Ectodermal cell (in vitro differentiated cells): Measurements from ENCODE around the gene GJB4.
"Not testable (repeated sequence)": the region's sequence is repeated elsewhere in the genome, so short reads cannot be mapped to it uniquely, and the experiment has no call there.

ENCODE experiments used
- H3K27ac ChIP-seq: 2 replicates; pipeline ENCODE4 v1.7.0; 2013; ENCODE audit warnings: mild to moderate bottlenecking, low read depth, low read length; ENCODE audit not compliant: insufficient read depth, poor library complexity, severe bottlenecking
- H3K27me3 ChIP-seq: 2 replicates; pipeline ENCODE4 v1.7.0; 2013; ENCODE audit warnings: mild to moderate bottlenecking, low read length; ENCODE audit not compliant: insufficient read depth, control insufficient read depth, poor library complexity, severe bottlenecking
- H3K36me3 ChIP-seq: one replicate; pipeline ENCODE4 v1.7.0; 2013; ENCODE audit warnings: low read length; ENCODE audit not compliant: control insufficient read depth, insufficient read depth
- H3K4me1 ChIP-seq: one replicate; pipeline ENCODE4 v1.7.0; 2013; ENCODE audit warnings: low read length; ENCODE audit not compliant: control insufficient read depth, insufficient read depth
- H3K4me3 ChIP-seq: 2 replicates; pipeline ENCODE4 v1.7.0; 2013; ENCODE audit warnings: low read depth, low read length, control low read depth; ENCODE audit not compliant: insufficient read depth
- H3K9me3 ChIP-seq: 2 replicates; pipeline ENCODE4 v1.7.0; 2013; ENCODE audit warnings: mild to moderate bottlenecking, low read length, moderate library complexity; ENCODE audit not compliant: control insufficient read depth
- WGBS, 2 experiments: methylation state at CpG; one replicate each; pipeline ENCODE4 v1.1.7; 2013; ENCODE audit warnings: missing lambda C conversion rate in 2 of 2; 5-methylcytosine and 5-hydroxymethylcytosine counted together

Gene GJB4

DNA sequence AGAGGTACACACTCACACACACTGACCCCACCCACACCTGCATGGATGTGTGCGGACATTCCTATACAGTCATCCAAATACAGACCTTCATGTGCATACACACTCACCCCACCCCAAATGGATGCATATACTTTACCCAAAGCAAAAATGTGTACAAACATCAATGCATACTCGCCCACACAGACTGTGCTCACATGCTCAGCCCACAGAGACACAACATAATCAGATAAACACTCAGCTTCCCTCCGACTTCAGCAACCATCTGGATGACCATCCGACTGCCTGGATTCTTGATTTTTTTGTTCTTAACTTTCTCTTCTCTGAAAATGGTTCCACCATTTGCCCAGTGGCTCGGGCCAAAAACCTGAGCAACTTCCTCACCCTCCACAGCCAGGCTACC is 29.1 kb upstream of the GJB4 start:
- H3K27ac ChIP-seq, result no peak overlapping the region
- no peaks in the 10 kb centered on the region for H3K36me3 ChIP-seq
- WGBS, 2 experiments, result 92 to 93% methylated on average over 5 of the region's 5 CpGs
- H3K9me3 ChIP-seq, result no peaks in the 10 kb centered on the region
- H3K4me1 ChIP-seq, result no peaks in the 10 kb centered on the region
- H3K4me3 ChIP-seq, result no peak overlapping the region
- no peaks in the 10 kb centered on the region for H3K27me3 ChIP-seq

DNA sequence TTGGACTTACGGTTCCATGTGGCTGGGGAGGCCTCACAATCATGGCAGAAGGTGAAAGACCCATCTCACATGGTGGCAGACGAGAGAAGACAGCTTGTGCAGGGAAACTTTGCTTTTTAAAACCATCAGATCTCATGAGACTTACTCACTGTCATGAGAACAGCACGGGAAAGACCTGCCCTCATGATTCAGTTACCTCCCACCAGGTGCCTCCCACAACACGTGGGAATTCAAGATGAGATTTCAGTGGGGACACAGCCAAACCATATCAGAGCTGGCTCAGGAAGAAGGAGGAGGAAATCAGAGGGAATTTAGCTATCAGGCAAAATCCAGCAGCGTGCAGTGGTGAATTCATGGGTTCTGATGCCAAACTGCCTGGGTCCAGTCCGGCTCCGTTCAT is 26.7 kb upstream of the GJB4 start:
- 85 to 87% methylated on average over 7 of the region's 7 CpGs for WGBS, 2 experiments
- H3K27ac ChIP-seq, H3K4me3 ChIP-seq, H3K4me1 ChIP-seq, H3K36me3 ChIP-seq, H3K9me3 ChIP-seq, H3K27me3 ChIP-seq: not testable (repeated sequence)

DNA sequence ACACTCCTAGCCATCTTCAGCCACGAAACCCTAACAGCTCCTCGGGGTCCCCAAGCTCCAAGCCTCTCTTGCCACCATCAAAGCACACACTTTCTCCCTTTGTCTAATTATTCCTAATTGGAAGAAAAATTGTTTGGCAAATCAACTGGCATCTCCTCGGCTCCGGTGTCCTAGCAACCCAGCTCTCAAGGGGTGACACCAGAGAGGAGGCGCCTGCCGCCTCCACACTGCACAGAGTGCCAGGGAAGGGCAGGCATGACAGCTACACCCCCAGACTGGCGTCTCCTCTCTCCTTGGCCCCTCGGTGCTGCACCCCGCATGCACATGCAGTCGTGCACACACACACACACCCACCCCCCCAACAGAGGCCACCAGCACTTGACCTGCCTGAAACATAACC is 22.8 kb upstream of the GJB4 start:
- no peaks in the 10 kb centered on the region for H3K27me3 ChIP-seq
- no peaks in the 10 kb centered on the region for H3K9me3 ChIP-seq
- peaks cover 6% of the 10 kb centered on the region for H3K4me1 ChIP-seq
- no peak overlapping the region for H3K4me3 ChIP-seq
- no peak overlapping the region for H3K27ac ChIP-seq
- WGBS, 2 experiments, result 92 to 95% methylated on average over 10 of the region's 10 CpGs
- no peaks in the 10 kb centered on the region for H3K36me3 ChIP-seq

DNA sequence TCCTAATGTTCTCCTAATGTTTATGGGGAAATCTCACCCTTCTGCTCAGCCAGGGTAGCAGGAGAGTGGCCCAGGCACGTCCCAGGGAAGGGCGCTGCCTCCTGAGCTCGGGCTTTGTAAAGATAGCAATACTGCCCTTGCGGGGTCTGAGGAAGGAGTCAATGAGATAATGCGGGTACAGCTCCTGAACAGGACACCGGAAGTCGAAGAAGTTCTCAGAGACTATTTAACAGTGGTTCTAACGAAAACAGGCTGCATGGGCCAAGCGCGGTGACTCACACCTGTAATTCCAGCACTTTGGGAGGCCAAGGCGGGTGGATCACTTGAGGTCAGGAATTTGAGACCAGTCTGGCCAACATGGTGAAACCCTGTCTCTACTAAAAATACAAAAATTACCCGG is 22.3 kb upstream of the GJB4 start:
- H3K9me3 ChIP-seq, H3K27me3 ChIP-seq, H3K27ac ChIP-seq, H3K4me3 ChIP-seq, H3K4me1 ChIP-seq, H3K36me3 ChIP-seq: not testable (repeated sequence)
- 92 to 93% methylated on average over 12 of the region's 12 CpGs for WGBS, 2 experiments

DNA sequence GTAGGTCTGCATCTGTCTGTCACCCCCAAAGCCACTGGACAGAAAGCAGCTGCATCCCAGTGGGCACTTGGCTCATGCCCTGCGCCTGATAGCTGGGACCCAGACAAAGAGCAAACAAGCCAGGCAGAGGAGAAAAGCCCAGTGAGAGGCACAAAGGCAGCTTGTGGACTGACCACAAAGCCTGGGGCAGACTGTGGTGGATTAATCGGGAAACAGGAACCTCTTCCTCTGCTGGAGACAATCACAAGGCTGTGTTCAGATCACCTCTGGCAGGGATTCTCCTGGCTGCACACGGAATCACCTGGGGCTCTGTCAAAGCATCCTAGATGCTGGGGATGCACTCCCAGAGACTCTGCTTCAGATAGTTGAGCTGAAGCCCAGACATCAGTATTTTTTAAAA is 19.9 kb upstream of the GJB4 start:
- Histone ChIP-seq H3K27me3 (peaks cover 6% of the 10 kb centered on the region), H3K4me1 (peaks cover 6% of the 10 kb centered on the region), H3K9me3 (no peaks in the 10 kb centered on the region), H3K27ac (no peak overlapping the region), H3K36me3 (no peaks in the 10 kb centered on the region), H3K4me3 (no peak overlapping the region)
- 39 to 53% methylated on average over 3 of the region's 3 CpGs for WGBS, 2 experiments

DNA sequence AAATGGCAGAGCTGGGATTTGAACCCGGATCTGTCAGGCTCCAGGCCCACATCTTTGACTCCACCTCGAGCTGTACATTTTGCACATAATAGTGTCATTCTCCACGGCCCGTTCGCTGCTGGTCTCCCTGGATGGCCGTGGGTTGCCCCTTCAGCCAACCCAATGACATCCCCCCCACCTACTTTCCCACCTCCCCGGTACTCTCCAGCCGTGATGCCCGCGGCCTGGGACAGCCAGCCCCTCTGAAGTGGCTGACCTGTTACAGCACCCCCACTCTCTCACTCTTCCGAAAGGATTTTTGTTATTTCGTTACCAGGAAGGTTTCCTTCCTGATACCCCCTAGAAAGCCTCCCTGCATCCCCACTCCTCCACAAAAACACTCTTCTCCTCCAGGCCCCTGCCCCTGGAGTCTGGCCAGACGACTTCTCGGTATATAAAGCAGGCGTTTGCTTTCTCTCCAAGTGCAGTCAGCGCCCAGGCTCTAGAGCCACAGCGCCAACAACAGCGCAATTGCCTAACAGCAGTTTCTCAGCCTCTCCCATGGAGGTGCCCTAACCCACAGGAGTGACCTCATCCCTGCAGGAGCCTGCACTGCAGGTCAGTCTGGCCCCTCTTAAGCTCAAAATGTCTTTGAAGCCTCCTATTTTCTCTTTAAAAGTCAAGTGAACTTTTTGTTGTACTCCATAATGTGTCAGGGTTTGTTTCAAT is 19.2 kb upstream of the GJB4 start:
- Histone ChIP-seq H3K4me3 (no peak overlapping the region), H3K36me3 (no peaks in the 10 kb centered on the region), H3K27me3 (peaks cover 6% of the 10 kb centered on the region), H3K27ac (no peak overlapping the region), H3K9me3 (no peaks in the 10 kb centered on the region), H3K4me1 (peaks cover 6% of the 10 kb centered on the region)
- 51 to 52% methylated on average over 18 of the region's 18 CpGs for WGBS, 2 experiments

DNA sequence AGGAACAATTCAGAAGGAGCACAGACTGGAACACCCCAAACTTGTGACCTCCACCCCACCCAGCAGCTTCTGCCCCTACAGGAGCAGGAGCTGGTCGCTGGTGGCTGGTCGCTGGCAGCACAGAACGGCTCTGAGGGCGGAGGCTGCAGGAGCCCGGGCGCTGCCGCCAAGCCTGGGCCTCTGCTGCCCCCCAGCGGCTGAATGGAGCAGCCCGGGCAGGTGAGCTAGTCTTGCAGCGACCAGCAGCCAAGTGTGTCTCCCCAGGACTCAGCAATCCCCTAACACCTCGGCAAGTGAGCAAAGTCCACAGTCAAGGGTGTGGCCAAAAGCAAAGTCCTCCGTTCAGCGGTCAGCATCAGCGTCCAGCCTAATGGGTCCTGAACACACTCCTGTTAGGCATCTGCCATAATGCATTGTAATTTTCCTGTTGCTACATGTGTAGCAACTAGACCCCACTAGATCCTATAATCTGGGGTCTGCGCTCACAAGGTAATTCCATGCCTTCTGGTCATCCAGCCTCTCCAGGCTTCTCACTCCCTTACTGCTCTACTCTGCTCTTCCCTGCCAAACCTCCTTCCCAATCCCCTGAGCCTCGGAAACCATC is 16.8 kb upstream of the GJB4 start:
- Histone ChIP-seq H3K27me3 (peaks cover 6% of the 10 kb centered on the region), H3K4me1 (peaks cover 6% of the 10 kb centered on the region), H3K36me3 (no peaks in the 10 kb centered on the region), H3K27ac (no peak overlapping the region), H3K9me3 (no peaks in the 10 kb centered on the region), H3K4me3 (no peak overlapping the region)
- WGBS, 2 experiments, result 15% methylated on average over 16 of the region's 16 CpGs

DNA sequence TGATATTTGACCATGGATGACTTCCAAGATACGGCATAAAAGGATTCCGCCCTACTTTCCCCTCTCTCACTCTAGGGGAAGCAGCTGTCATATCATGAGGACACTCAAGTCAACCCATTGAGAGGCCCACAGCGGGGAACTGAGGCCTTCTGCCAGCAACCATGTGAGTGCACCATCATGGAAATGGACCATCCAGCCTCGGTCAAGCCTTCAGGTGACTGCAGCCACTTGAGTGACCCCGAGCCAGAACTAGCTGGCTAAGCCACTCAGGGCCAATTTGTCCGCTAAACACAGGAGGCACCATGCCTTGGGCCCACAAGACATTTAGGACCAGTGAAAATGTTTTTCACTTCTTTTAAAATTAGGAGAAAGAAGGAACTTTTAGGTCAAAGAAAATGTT is 15.8 kb upstream of the GJB4 start:
- Histone ChIP-seq H3K36me3 (no peaks in the 10 kb centered on the region), H3K27me3 (peaks cover 6% of the 10 kb centered on the region), H3K4me3 (no peak overlapping the region), H3K27ac (no peak overlapping the region), H3K9me3 (no peaks in the 10 kb centered on the region), H3K4me1 (peaks cover 6% of the 10 kb centered on the region)
- WGBS, 2 experiments, result 92 to 93% methylated on average over 6 of the region's 6 CpGs

DNA sequence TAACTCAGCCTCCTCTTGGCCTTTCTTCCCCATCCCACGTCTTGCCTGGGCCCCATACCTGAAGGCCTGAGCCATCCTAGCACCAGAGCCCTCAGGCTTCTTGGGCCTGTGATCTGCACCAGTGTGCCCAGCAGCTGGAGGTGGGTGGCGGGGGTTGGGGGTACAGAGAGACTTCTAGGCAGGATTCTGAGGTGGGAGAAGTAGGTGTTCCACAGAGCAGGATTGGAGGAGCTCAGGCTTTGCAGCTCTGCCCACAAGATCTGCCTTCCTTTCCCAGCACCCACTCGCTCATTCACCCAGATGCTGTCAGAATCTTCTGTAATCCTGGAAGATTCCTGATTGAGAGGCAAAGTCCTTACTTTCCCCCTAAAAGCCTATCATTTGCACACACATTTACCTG is 14.7 kb upstream of the GJB4 start:
- no peaks in the 10 kb centered on the region for H3K9me3 ChIP-seq
- H3K4me1 ChIP-seq, result peaks cover 6% of the 10 kb centered on the region
- H3K36me3 ChIP-seq, result no peaks in the 10 kb centered on the region
- H3K27me3 ChIP-seq, result peaks cover 6% of the 10 kb centered on the region
- no peak overlapping the region for H3K4me3 ChIP-seq
- 90 to 94% methylated on average over 3 of the region's 3 CpGs for WGBS, 2 experiments
- H3K27ac ChIP-seq, result no peak overlapping the region

DNA sequence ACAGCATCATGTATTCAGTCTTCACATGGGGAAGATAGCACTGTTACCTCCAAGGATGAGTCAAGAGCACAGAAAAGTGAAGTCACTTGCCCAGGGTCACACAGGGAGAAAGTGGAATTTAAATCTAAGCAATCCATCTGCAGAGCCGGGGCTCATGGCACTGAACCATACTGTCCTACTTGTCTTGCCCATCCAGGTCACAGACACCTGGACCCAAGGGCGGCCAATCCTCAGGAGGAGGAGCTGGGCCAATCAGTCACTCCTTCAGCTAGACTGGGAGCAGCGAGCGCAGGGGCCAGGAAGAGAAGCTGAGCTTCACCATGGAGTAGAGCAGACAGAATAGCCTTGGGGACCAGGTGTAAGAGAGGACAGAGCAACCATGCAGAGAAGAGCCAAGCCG is 13.9 kb upstream of the GJB4 start:
- H3K4me3 ChIP-seq, result no peak overlapping the region
- H3K36me3 ChIP-seq, result no peaks in the 10 kb centered on the region
- no peak overlapping the region for H3K27ac ChIP-seq
- H3K4me1 ChIP-seq, result no peaks in the 10 kb centered on the region
- H3K9me3 ChIP-seq, result no peaks in the 10 kb centered on the region
- H3K27me3 ChIP-seq, result peaks cover 6% of the 10 kb centered on the region
- 78 to 85% methylated on average over 5 of the region's 5 CpGs for WGBS, 2 experiments
